NCI-H446 (cell line): ENCODE measurements around the gene CABP4.
"Not testable (repeated sequence)": the region's sequence is repeated elsewhere in the genome, so short reads cannot be mapped to it uniquely, and the experiment has no call there.

Experiments
- DNase-seq, 2 experiments: peaks; one replicate each; lab custom pipeline; 2025; lab: John Stamatoyannopoulos, UW

CABP4 gene

GRCh38 chr11:67482275-67482826, 27.2 kb downstream of the CABP4 start:
- no peak for DNase-seq

- peak; percentile 99 for DNase-seq
These were observed 28.0 kb downstream of the CABP4 start, which contains the start of gene AIP for GRCh38 chr11:67482827-67483798. AIP (plus strand) TSS chr11:67483026; CDS start chr11:67483159, 133 bp downstream.

- DNase-seq = no peak
These were observed 28.9 kb downstream of the CABP4 start for GRCh38 chr11:67483831-67484665.

GRCh38 chr11:67484847-67485311, 29.7 kb downstream of the CABP4 start:
- DNase-seq = no peak

- not testable (repeated sequence) for DNase-seq
These were observed 30.8 kb downstream of the CABP4 start for GRCh38 chr11:67485873-67486361.

- DNase-seq = no peak
These were observed 31.5 kb downstream of the CABP4 start for GRCh38 chr11:67486481-67487195.

- no peak for DNase-seq
These were observed 34.2 kb downstream of the CABP4 start for GRCh38 chr11:67489203-67489884.

- no peak for DNase-seq
These were observed 35.0 kb downstream of the CABP4 start for GRCh38 chr11:67489885-67490726.

GRCh38 chr11:67490727-67491065, 35.5 kb downstream of the CABP4 start:
- DNase-seq = no peak

- no peak for DNase-seq
These were observed 36.3 kb downstream of the CABP4 start for GRCh38 chr11:67491276-67492068.

- DNase-seq = no peak
These were observed 37.0 kb downstream of the CABP4 start for GRCh38 chr11:67492069-67492727.

GRCh38 chr11:67492801-67493547, 37.8 kb downstream of the CABP4 start:
- DNase-seq = no peak

- no peak for DNase-seq
These were observed 38.6 kb downstream of the CABP4 start for GRCh38 chr11:67493548-67494370.

- no peak for DNase-seq
These were observed 39.4 kb downstream of the CABP4 start for GRCh38 chr11:67494371-67495233.

- no peak for DNase-seq
These were observed 40.3 kb downstream of the CABP4 start for GRCh38 chr11:67495234-67496005.
